Measurements from ENCODE around the gene PDZD2.

PDZD2 gene

GRCh38 chr5:32044434-32044833, 405.5 kb downstream of the PDZD2 start:
- DNase-seq (ENCODE audit: low read depth): no peak
- H3K4me3 ChIP-seq (ENCODE audit: control insufficient read depth, low read depth, low read length): no peak overlapping the region
- TF ChIP-seq CTCF (conservative IDR thresholded peaks at IDR 0.05; ENCODE audit: control insufficient read depth, insufficient read depth, low read depth, low read length): no peak

- TF ChIP-seq CTCF (conservative IDR thresholded peaks at IDR 0.05; ENCODE audit: control insufficient read depth, insufficient read depth, low read depth, low read length): no peak
- peak; percentile 81 for DNase-seq (ENCODE audit: low read depth)
- H3K4me3 ChIP-seq (ENCODE audit: control insufficient read depth, low read depth, low read length): no peak overlapping the region
Measured at GRCh38 chr5:32044939-32045338, 406.0 kb downstream of the PDZD2 start.

- DNase-seq (ENCODE audit: low read depth): no peak
- TF ChIP-seq CTCF (conservative IDR thresholded peaks at IDR 0.05; ENCODE audit: control insufficient read depth, insufficient read depth, low read depth, low read length): no peak
- H3K4me3 ChIP-seq (ENCODE audit: control insufficient read depth, low read depth, low read length): no peak overlapping the region
Measured at GRCh38 chr5:32047056-32047455, 408.1 kb downstream of the PDZD2 start.

- no peak for DNase-seq (ENCODE audit: low read depth)
- no peak for TF ChIP-seq CTCF (conservative IDR thresholded peaks at IDR 0.05; ENCODE audit: control insufficient read depth, insufficient read depth, low read depth, low read length)
- no peak overlapping the region for H3K4me3 ChIP-seq (ENCODE audit: control insufficient read depth, low read depth, low read length)
Measured at GRCh38 chr5:32051796-32052195, 412.9 kb downstream of the PDZD2 start.

- no peak for TF ChIP-seq CTCF (conservative IDR thresholded peaks at IDR 0.05; ENCODE audit: control insufficient read depth, insufficient read depth, low read depth, low read length)
Measured at GRCh38 chr5:32055891-32056866, 417.2 kb downstream of the PDZD2 start.

GRCh38 chr5:32057187-32058096, 418.5 kb downstream of the PDZD2 start:
- TF ChIP-seq CTCF (conservative IDR thresholded peaks at IDR 0.05; ENCODE audit: control insufficient read depth, insufficient read depth, low read depth, low read length): peak; percentile 48
- H3K4me3 ChIP-seq (ENCODE audit: control insufficient read depth, low read depth, low read length): no peak overlapping the region
- DNase-seq (ENCODE audit: low read depth): peak; percentile 56

More at GRCh38 chr5:32055891-32056866, 417.2 kb downstream of the PDZD2 start:
- no peak for DNase-seq (ENCODE audit: low read depth)
- no peak overlapping the region for H3K4me3 ChIP-seq (ENCODE audit: control insufficient read depth, low read depth, low read length)
